ENCODE data around the gene TTC34.

DNA sequence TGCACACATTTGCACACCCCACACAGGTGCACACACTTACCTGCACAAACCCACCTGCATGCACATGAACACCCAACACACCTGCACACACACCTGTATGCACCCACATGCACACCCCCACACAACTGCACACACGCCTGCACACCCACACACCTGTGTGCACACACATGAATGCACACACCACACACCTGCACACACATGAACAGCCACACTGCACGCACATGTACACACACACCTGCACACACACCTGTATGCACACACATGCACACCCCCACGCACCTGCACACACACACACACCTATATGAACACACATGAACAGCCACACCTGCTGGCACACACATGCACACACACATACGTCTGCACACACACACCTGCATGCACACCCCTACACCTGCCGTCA, 17.9 kb upstream of the TTC34 start:
- TF ChIP-seq, protein P1, sequence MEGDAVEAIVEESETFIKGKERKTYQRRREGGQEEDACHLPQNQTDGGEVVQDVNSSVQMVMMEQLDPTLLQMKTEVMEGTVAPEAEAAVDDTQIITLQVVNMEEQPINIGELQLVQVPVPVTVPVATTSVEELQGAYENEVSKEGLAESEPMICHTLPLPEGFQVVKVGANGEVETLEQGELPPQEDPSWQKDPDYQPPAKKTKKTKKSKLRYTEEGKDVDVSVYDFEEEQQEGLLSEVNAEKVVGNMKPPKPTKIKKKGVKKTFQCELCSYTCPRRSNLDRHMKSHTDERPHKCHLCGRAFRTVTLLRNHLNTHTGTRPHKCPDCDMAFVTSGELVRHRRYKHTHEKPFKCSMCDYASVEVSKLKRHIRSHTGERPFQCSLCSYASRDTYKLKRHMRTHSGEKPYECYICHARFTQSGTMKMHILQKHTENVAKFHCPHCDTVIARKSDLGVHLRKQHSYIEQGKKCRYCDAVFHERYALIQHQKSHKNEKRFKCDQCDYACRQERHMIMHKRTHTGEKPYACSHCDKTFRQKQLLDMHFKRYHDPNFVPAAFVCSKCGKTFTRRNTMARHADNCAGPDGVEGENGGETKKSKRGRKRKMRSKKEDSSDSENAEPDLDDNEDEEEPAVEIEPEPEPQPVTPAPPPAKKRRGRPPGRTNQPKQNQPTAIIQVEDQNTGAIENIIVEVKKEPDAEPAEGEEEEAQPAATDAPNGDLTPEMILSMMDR (conservative IDR thresholded peaks at IDR 0.05): no peak
- no peak for TF ChIP-seq EZH2 (IDR thresholded peaks at IDR 0.05; ENCODE audit: low read depth)

Measured in PC-9 (cell line).